Measurements from ENCODE around the gene EEPD1.
"Not testable (repeated sequence)": the region's sequence is repeated elsewhere in the genome, so short reads cannot be mapped to it uniquely, and the experiment has no call there.

The EEPD1 gene

DNA sequence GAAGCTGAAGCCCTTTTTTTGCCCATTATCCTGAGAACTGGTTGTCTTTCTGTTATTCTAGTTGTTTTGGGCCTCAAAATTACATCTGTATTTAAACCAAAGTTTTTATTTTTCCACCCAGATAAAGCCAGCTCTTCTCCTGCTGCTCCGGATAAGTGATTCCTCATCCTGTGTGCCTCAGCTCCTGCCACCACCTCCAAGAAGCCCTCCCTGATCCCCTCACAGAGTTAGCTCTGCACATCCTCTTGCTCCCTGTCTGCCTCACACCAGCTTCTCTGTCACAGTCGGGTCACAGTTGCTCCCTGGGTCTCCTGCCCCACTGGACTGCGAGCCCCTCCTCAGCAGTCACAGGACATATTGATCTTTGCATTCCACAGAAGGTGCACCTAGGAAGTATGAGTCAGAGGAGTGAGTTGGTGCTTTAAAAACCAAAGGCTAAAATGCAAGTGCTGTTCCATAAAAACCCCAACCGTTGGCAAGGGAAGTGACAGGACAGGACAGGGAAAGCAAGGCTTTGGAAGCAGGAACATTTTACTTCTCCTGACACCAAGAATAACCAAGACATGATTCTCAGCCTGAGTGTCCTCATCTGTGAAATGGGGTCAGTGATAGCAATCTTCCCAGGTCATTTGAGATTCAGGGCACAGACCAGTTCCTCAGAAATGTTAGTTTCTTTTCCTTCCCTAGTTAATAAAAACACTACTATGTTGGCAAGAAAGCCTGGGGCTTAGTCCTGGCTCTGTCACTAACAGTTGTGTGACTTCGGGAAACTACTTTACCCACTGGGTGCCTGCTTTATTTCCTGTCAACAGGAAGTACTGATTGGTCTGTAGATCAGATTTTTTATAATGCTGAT lies 36.5 kb upstream of the EEPD1 start:
- Histone ChIP-seq H3K36me3 (ENCODE audit: control insufficient read depth, insufficient read depth, low read length) (no peaks in the 10 kb centered on the region), H3K27me3 (ENCODE audit: control insufficient read depth, insufficient read depth, low read length) (no peaks in the 10 kb centered on the region), H3K27ac (ENCODE audit: low read depth, low read length) (no peak overlapping the region), H3K9ac (ENCODE audit: low read length) (no peak overlapping the region), H3K4me1 (ENCODE audit: control insufficient read depth, insufficient read depth, low read length) (peaks cover 8% of the 10 kb centered on the region), H3K4me3 (ENCODE audit: low read depth, low read length) (no peak overlapping the region), H3K9me3 (ENCODE audit: control insufficient read depth, insufficient read depth, low read depth, low read length) (no peaks in the 10 kb centered on the region)

DNA sequence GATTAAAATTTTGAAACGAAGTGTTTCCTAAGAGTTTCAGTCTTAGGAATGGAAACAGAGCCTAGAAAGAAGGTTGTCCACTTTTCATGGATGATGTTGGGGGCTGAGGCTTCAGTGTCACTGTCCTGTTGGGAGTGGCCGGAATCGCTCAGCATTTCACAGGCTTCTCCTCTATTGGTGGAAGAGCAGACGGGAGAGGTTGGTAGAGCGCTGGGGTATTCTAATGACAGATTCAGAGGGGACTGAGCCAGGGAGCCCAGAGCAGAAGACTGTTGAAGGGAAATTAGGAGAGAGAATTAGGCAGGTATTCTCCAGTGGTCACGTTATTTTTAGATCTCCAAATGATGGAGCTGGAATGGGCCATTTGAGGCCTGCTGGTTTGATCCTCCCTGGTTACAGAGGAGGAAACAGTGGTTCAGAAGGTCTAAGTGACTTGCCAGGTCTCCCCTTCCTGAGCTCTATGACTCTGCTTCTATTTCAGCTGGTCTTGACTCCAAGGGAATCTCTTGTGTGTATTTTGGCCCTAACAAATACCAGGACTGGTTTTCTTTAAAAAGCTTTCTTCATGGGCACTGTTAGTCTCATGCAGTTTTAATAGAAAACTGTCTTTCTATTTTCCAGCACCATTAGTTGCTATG lies 35.7 kb upstream of the EEPD1 start:
- H3K9ac ChIP-seq (ENCODE audit: low read length) = no peak overlapping the region
- H3K27ac ChIP-seq (ENCODE audit: low read depth, low read length) = no peak overlapping the region
- H3K4me1 ChIP-seq (ENCODE audit: control insufficient read depth, insufficient read depth, low read length) = peaks cover 8% of the 10 kb centered on the region
- no peaks in the 10 kb centered on the region for H3K27me3 ChIP-seq (ENCODE audit: control insufficient read depth, insufficient read depth, low read length)
- H3K4me3 ChIP-seq (ENCODE audit: low read depth, low read length) = no peak overlapping the region
- no peaks in the 10 kb centered on the region for H3K36me3 ChIP-seq (ENCODE audit: control insufficient read depth, insufficient read depth, low read length)
- no peaks in the 10 kb centered on the region for H3K9me3 ChIP-seq (ENCODE audit: control insufficient read depth, insufficient read depth, low read depth, low read length)

DNA sequence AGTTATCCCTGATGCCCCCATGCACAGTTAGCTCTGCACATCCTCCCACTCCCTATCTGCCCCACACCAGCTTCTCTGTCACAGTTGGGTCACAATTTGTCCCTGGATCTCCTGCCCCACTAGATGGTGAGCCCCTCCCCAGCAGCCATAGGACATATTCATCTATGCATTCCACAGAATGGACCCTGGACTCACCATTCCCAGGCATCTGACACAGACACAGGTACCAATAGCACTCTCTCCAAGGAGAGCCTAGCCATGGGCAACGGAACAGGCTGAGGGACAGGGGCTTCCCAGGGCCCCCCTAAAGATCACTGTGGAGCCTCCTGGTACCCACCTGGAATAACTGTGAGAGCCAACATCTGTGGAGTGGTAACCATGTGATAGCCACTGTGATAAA lies 34.7 kb upstream of the EEPD1 start:
- Histone ChIP-seq H3K9ac (ENCODE audit: low read length) (no peak overlapping the region), H3K4me1 (ENCODE audit: control insufficient read depth, insufficient read depth, low read length) (peaks cover 8% of the 10 kb centered on the region), H3K36me3 (ENCODE audit: control insufficient read depth, insufficient read depth, low read length) (no peaks in the 10 kb centered on the region), H3K27ac (ENCODE audit: low read depth, low read length) (no peak overlapping the region), H3K4me3 (ENCODE audit: low read depth, low read length) (no peak overlapping the region), H3K9me3 (ENCODE audit: control insufficient read depth, insufficient read depth, low read depth, low read length) (no peaks in the 10 kb centered on the region), H3K27me3 (ENCODE audit: control insufficient read depth, insufficient read depth, low read length) (no peaks in the 10 kb centered on the region)

- no peak overlapping the region for H3K4me3 ChIP-seq (ENCODE audit: low read depth, low read length)
- H3K4me1 ChIP-seq (ENCODE audit: control insufficient read depth, insufficient read depth, low read length) = peaks cover 8% of the 10 kb centered on the region
- H3K27ac ChIP-seq (ENCODE audit: low read depth, low read length) = no peak overlapping the region
- no peaks in the 10 kb centered on the region for H3K36me3 ChIP-seq (ENCODE audit: control insufficient read depth, insufficient read depth, low read length)
- H3K9ac ChIP-seq (ENCODE audit: low read length) = no peak overlapping the region
- no peaks in the 10 kb centered on the region for H3K27me3 ChIP-seq (ENCODE audit: control insufficient read depth, insufficient read depth, low read length)
- H3K9me3 ChIP-seq (ENCODE audit: control insufficient read depth, insufficient read depth, low read depth, low read length) = no peaks in the 10 kb centered on the region
These were observed 33.9 kb upstream of the EEPD1 start for GRCh38 chr7:36119005-36119706.

- not testable (repeated sequence) for H3K27ac ChIP-seq (ENCODE audit: low read depth, low read length); H3K36me3 ChIP-seq (ENCODE audit: control insufficient read depth, insufficient read depth, low read length); H3K27me3 ChIP-seq (ENCODE audit: control insufficient read depth, insufficient read depth, low read length); H3K4me3 ChIP-seq (ENCODE audit: low read depth, low read length); H3K4me1 ChIP-seq (ENCODE audit: control insufficient read depth, insufficient read depth, low read length); H3K9ac ChIP-seq (ENCODE audit: low read length); H3K9me3 ChIP-seq (ENCODE audit: control insufficient read depth, insufficient read depth, low read depth, low read length)
These were observed 32.9 kb upstream of the EEPD1 start for GRCh38 chr7:36119983-36120646.

DNA sequence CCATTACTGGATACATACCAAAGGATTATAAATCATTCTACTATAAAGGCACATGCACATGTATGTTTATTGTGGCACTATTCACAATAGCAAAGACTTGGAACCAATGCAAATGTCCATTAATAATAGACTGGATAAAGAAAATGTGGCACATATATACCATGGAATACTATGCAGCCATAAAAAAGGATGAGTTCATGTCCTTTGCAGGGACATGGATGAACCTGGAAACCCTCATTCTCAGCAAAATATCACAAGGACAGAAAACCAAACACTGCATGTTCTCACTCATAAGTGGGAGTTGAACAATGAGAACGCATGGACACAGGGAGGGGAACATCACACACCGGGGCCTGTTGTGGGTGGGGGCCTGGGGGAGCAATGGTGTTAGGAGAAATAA lies 27.4 kb upstream of the EEPD1 start:
- H3K9ac ChIP-seq (ENCODE audit: low read length); H3K27me3 ChIP-seq (ENCODE audit: control insufficient read depth, insufficient read depth, low read length); H3K36me3 ChIP-seq (ENCODE audit: control insufficient read depth, insufficient read depth, low read length); H3K4me3 ChIP-seq (ENCODE audit: low read depth, low read length); H3K9me3 ChIP-seq (ENCODE audit: control insufficient read depth, insufficient read depth, low read depth, low read length); H3K27ac ChIP-seq (ENCODE audit: low read depth, low read length); H3K4me1 ChIP-seq (ENCODE audit: control insufficient read depth, insufficient read depth, low read length): not testable (repeated sequence)

- Histone ChIP-seq H3K9me3 (ENCODE audit: control insufficient read depth, insufficient read depth, low read depth, low read length) (no peaks in the 10 kb centered on the region), H3K36me3 (ENCODE audit: control insufficient read depth, insufficient read depth, low read length) (no peaks in the 10 kb centered on the region), H3K27me3 (ENCODE audit: control insufficient read depth, insufficient read depth, low read length) (no peaks in the 10 kb centered on the region), H3K27ac (ENCODE audit: low read depth, low read length) (no peak overlapping the region), H3K9ac (ENCODE audit: low read length) (no peak overlapping the region), H3K4me1 (ENCODE audit: control insufficient read depth, insufficient read depth, low read length) (peaks cover 2% of the 10 kb centered on the region; the same call in 1 of the 2 replicates), H3K4me3 (ENCODE audit: low read depth, low read length) (no peak overlapping the region)
These were observed 25.8 kb upstream of the EEPD1 start for GRCh38 chr7:36127075-36127740.

GRCh38 chr7:36128448-36129047 lies 24.5 kb upstream of the EEPD1 start:
- Histone ChIP-seq H3K4me1 (ENCODE audit: control insufficient read depth, insufficient read depth, low read length) (peaks cover 2% of the 10 kb centered on the region; the same call in 1 of the 2 replicates), H3K27ac (ENCODE audit: low read depth, low read length) (no peak overlapping the region), H3K4me3 (ENCODE audit: low read depth, low read length) (no peak overlapping the region), H3K36me3 (ENCODE audit: control insufficient read depth, insufficient read depth, low read length) (no peaks in the 10 kb centered on the region), H3K9ac (ENCODE audit: low read length) (no peak overlapping the region), H3K27me3 (ENCODE audit: control insufficient read depth, insufficient read depth, low read length) (no peaks in the 10 kb centered on the region), H3K9me3 (ENCODE audit: control insufficient read depth, insufficient read depth, low read depth, low read length) (no peaks in the 10 kb centered on the region)

DNA sequence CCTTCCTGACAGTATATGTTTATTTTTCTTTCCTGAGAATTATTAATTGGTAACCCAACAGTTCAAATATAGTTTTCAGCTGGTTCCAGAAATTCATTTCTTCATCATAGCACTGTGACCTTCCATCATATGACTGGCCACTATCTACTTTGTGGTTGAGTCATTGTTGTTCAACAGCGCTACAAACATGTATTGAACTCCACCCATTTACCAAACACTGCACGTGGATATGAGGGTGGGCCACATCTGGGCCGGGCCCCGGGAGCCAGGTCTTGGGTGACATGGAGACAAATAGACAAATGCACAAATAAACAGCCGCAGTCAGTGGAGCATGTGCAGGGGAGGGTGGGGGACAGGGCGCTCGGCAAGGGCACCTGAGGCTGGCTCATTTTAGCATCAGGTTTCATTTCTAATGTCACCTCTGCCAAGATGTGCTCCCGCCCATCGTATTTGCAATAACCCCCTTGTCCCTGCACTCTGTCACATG lies 24.0 kb upstream of the EEPD1 start:
- Histone ChIP-seq H3K9ac (ENCODE audit: low read length) (no peak overlapping the region), H3K27me3 (ENCODE audit: control insufficient read depth, insufficient read depth, low read length) (no peaks in the 10 kb centered on the region), H3K4me1 (ENCODE audit: control insufficient read depth, insufficient read depth, low read length) (peaks cover 2% of the 10 kb centered on the region; the same call in 1 of the 2 replicates), H3K4me3 (ENCODE audit: low read depth, low read length) (no peak overlapping the region), H3K36me3 (ENCODE audit: control insufficient read depth, insufficient read depth, low read length) (no peaks in the 10 kb centered on the region), H3K27ac (ENCODE audit: low read depth, low read length) (no peak overlapping the region), H3K9me3 (ENCODE audit: control insufficient read depth, insufficient read depth, low read depth, low read length) (no peaks in the 10 kb centered on the region)

DNA sequence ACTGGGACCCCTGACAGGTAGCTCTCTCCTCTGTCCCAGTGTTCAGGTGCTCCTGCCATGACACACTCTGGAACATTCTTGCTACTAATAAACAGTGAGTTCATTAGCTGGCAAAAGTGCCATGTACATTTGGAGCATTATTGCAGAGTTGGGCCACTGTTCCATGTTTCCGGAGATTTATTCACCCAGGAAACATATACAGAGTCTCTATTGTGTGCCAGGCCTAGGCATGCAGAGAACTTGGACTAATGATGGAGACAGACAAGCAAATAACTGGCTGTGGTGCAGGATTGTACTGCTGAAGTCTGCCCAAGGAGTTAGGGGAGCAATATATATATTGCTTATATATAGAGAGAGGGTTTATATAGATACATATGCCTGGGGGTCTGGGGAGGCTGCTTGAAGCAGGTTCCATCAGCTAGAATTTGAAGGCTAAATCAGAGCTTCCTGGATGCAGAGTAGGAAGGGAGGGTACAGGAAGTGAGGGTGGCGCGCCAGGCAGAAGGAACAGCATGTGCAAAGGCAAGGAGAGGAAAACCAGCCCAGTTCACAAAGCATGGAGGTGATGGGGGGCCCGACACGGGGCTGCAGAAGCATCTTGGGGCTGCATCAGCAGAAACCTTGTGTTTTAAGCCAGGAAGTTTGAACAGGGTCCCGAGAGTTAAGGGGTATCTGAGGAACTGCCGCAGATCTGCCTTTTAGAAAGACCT lies 22.7 kb upstream of the EEPD1 start:
- no peak overlapping the region for H3K4me3 ChIP-seq (ENCODE audit: low read depth, low read length)

More for the DNA sequence above, 22.7 kb upstream of the EEPD1 start:
- Histone ChIP-seq H3K27me3 (ENCODE audit: control insufficient read depth, insufficient read depth, low read length) (no peaks in the 10 kb centered on the region), H3K4me1 (ENCODE audit: control insufficient read depth, insufficient read depth, low read length) (peaks cover 2% of the 10 kb centered on the region; the same call in 1 of the 2 replicates), H3K9ac (ENCODE audit: low read length) (no peak overlapping the region), H3K27ac (ENCODE audit: low read depth, low read length) (no peak overlapping the region), H3K36me3 (ENCODE audit: control insufficient read depth, insufficient read depth, low read length) (no peaks in the 10 kb centered on the region), H3K9me3 (ENCODE audit: control insufficient read depth, insufficient read depth, low read depth, low read length) (no peaks in the 10 kb centered on the region)
